Renal cortical epithelial cell (primary cell): ENCODE results near the gene TMEM255B. TPM values are rescaled to one million over a fixed set of nuclear protein-coding genes. Genes with fewer than 3 reads are reported as not detected.

Source experiments
- DNase-seq: peaks from one replicate; pipeline ENCODE4 v3.0.0-alpha.2; 2011; ENCODE audit warnings: low read depth
- total RNA-seq: library from RNA; depleted of rRNA; stranded (reverse); fragments of >200 nt; gene quantifications from 2 replicates; pipeline ENCODE4 v1.2.3, GENCODE V29; 2014

Gene TMEM255B
- total RNA-seq, 1 donor from 2014 or later = 3.3 TPM

DNA sequence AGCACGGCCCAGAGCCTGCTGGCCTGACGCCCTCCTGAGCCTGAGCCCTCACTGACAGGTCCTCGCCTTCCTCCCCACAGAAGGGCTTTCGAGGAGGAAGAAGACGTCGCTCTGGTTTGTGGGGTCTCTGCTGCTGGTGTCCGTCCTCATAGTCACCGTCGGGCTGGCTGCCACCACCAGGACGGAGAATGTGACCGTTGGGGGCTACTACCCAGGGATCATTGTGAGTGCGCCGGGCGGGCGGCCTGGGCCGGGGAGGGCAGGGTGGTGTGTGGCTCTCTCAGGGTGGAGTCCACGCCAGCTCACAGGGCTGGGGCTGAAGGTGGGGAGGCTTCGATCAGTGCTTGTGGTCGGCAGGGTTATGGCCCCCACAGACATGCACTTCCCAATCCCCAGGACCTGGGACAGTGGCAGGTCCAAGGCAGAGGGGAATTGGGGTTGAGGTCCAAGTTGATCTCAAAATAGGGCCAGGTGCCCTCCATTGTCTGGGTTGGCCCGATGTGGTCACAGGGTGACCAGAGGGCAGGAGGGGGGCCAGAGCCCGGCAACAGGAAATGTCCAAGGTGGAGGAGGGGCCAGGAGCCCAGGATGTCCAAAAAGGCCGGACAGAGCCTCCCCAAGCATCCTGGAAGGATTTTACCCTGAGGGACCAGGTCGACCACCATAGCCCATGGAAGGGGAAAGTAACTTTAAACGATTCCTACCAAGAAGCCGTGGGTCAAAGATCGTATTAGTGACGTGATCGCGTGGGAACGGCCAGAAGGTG lies 7.2 kb downstream of the TMEM255B start:
- no peak for DNase-seq

DNA sequence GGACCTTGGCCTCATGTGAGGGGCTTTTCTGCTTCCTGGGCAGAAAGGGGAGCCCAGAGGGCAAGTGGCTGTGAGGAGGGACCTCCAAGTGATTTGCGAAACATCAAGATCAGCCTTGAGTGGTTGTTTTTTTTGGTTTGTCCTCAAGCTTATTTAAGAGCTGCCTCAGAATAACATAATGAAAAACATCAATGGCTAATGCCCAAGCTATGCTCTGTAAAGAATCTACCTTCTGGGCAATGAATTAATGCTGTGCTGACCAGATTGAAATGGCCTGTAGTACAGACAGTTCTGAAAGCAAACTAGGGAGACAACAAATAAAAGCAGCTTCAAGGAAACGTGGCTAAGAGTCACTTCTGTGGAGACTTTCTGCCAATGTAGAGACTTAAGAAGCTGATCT lies 8.3 kb downstream of the TMEM255B start:
- peak; percentile 51 for DNase-seq

DNA sequence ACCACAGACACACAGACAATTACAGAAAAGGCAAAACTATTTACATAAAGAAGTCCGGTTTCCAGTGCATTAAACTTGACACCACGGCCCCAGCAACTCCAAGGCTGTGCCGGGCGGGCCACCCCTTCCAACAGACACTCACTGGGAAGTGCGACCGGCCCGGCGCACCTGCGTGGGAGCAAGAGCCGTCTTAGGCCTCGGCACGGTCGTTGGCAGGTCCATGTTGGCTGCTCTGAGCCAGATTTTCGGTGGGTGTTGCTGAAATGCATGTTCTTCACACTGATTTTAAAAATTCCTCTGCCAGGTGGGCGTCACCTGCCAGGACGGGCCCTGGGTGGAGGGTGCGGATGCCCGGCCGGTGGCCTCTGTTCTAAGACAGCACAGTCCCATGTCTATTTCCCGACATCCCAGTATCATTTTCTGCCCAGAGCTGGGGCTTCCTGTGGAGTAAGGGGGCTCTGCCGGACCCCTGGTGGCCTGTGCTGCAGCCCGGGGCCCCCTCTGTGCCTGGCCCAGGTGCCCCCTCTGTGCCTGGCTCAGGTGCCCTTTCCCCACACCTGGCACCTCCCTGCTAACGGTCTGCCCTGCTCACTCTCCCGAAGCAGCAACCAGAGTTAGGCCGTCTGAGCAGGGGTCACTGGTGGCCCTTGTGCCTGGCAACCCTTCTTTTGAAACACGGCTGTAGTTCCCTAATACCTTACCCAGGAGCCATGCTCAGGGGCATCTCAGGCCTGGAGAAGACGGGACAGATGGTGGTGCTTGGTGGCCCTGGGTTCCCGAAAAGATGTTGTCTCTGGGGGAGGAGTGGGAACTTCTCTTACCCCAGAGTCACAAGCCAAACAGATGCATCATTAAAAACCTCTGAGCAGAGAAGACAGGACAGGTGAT lies 9.2 kb downstream of the TMEM255B start:
- DNase-seq = no peak

DNA sequence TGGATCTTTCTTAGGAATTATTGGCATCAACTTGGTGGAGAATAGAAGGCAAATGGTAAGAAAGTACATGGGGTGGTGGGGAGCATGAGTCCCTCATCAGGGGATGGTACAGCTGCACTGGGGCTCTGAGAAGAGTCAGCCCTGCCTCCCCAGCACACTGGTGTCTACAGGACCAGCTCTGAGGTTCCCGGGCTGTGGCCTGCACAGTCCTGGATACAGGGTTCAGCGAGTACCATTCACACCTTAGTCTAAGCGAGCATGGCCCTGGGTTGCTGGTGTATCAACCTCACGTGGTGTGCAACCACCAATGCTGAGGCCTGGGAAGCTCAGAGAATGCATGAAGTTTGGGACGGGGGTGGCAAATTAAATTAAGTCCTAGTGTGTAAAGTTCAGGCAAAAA lies 10.1 kb downstream of the TMEM255B start:
- DNase-seq = no peak

DNA sequence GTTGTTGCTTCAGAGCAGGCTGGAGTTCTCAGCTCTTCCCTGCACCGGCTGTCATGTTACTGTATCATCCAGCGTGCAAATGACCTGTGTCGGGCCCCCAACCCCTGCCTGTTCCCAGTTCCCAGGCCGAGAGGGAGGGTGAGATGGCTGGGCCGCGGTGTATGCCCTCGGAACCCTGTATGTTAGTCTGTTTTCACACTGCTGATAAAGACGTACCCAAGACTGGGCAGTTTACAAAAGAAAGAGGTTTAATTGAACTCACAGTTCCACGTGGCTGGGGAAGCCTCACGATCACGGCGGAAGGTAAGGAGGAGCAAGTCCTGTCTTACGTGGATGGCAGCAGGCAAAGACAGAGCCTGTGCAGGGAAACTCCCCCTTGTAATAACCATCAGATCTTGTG lies 10.9 kb downstream of the TMEM255B start:
- no peak for DNase-seq

DNA sequence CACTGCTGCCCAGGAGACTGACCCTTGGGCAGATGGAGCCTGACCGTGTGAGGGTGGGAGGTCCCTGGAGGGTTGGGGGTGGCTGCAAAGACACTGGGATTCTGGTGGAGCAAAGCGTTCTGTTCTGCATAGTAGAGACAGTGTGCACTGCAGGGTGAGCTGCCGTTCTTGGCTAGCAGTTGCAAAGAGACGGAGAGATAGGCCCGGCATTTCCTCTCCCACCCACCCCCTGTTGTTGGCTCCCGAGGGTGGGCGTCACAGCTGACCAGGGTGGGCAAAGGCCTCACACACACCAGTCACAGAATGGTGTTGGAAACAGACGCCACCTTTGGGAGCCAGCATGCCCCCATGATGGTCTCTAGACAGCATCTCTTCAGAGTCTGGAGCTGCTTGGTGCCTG lies 11.4 kb downstream of the TMEM255B start:
- DNase-seq = no peak

DNA sequence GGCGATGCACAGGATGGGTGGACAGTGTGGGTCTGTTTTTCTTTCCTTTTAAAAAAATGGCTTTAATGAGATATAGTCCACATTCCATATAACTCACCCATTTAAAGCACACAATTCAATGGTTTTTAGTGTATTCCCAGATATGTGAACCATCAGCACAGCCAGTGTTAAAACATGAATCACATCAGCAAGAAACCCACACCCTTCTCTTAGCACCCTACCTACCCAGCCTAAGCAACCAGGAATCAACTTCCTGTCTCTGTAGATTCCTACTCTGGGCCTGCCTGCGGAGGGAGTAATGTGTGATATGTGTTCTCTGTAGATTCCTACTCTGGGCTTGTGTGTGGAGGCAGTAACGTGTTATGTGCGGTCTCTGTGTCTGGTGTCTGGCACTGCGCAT lies 11.9 kb downstream of the TMEM255B start:
- no peak for DNase-seq

DNA sequence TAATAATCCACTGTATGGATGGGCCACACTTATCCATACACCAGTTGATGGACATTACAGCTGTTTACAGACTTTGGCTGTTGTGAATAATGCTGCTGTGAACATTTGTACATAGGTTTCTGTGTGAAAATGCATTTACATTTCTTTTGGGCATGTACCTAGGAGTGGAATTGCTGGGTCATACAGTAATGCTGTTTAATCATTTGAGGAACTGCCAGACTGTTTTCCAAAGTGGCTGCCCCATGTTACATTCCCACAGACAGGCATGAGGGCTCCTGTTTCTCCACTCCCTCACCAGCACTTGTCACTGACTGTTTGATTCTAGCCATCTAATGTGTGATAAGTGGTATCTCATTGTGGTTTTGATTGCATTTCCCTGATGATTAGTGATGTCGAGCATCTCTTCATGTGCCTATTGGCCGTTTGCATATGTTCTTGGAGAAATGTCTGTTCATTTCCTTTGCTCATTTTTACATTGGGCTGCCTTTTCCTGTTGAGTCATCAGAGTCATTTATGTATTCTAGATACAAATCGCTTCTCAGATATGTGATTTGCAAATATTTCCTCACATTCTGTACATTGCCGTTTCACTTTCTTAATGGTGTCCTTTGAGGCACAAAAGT lies 12.8 kb downstream of the TMEM255B start:
- no peak for DNase-seq

DNA sequence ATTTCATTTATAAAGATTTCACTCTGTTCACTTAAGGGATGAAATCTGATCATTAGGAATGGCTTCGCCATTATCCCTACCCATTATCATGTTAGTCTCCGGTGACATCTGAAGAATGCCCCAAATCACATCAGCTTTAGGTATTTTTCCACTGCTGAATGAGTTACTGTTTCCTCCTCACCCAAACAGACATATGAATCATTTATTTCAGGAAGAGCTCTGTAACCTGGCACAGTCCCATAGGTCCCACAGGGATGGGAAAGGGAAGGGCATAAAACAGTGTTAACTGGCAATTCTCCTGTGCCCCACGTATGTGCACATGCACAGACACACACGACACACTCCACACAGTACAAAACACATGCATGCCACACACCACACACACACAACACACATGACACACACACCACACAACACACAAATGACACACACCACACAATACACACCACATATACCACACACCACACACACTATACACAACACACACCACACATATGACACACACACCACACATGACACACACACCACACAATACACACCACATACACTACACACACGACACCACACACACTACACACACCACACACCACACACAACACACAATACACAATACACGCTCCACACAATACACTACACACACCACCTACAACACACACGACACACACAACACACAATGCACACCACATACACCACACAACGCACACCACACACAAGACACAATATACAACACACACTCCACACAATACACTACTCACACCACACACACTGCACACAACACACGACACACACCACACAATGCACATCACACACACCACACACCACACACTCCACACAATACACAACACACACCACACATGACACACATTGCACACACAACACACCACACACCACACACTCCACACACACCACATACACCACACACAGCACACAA lies 15.4 kb downstream of the TMEM255B start:
- DNase-seq = peak; percentile 60

DNA sequence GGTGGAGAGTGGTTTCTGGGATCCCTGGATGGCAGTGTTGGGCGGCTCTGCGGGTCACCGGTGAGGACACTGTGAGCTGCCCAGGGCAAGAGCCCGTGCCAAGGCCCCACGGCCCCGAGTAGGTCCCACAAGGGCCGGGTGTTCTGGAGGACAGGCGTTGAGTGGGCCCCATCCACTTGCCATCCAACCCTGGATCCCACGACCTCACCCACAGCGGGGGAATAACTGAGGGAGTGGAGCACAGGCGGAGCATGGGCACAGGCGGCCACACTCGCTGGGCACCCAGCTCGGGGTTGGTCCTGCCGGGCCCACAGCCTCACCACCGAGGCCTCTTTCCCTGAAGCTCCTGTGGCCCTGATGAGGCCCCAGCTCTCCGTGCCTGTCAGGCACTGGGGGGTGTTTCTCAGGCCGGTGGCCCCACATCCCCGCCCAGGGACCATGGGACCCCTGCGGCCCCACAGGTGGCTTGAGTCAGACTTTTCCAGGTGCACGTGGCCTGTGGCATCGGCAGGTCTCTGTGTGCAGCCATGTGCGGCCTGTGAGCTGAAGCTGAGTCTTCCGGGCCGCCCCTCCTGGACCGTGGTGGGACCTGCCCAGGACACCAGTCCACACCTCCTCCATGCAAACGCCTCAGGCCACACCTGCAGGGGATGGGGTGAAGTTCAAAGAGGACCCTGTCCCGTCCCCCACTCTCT lies 16.6 kb downstream of the TMEM255B start:
- no peak for DNase-seq

DNA sequence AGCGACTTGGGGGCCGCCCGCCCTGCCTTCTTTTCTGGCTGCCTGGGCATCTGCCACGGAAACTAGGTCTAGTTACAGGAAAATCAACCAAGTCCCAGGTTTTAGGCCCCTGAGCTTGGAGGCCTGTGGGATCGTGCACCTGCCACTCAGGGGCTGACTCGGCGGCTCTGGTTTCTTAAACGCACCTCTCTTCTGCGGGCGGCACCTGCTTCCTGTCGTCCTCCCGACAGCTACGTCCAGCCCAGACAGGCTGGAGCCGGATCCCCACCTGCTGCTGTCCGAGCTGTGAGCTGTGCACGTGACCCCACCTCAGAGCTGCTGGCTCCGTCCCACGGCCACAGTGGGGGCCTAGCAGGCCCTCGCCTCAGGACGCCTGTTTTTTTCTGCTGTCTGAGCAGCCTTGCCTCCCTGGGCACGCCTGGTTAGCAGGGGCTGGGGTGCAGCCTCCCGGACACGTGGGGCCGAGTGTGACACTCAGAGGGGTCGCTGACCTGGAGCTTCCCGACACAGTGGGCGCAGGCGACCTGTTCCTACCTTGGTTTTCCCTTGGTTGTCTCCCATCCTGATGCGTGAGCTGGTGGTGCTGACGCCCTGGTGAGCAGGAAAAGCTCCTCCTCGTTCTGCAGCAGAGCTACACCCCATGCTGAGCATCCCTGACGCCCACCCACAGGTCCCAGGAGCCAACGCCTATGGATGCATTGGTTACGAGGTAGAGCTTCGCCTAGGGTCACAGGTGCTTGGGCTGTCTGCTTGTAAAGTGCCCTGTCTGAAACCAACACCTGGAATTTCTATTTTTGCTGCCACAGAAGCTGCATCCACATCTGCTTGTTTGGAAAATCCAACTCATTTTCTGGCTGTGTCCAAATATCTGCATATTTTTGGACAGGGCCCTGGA lies 17.5 kb downstream of the TMEM255B start:
- no peak for DNase-seq

DNA sequence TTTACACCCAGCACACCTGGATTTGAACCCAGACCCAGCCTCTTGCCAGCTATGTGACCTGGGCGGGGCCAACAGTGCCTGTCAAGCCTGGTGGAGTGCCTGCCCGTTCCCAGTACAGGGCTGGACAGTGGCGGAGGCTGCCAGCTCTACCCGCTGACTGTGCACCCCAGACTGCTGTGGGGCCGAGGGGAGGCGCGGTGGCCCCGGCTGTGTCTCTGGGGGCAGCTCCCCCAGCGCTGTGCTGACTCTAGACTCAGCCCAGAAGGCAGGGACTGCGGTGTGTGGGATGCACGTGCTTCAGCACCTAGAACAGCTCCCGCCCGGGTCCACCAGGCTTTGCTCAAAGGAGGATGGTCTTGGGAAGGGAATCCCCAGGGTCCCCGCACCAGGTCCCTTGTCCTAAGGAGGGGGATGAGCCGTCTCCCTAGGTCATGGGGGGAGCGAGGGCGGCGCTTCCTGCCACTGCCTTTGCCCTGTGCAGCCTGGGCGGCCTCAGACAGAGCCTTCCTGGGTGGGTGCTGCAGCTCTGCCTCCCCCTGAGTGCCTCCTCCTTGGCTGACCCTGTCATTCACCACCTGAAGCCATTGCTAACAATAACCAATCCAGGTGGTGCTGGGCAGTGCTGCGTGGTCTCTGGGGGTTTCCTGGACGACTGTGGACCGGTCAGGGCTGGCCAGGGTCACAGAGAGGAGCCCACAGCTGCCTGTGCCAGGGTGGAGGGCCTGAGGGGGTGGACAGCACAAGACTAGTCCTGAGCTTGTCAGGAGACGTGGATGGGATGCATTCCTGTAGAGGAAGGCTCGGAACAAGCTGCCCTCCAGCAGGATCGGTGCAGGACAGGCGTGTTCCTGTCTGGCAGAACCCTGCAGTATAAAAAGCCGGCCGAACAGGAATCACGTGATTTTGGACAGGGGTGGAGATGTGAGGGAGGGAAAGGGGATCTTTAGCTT lies 18.6 kb downstream of the TMEM255B start:
- DNase-seq = no peak

DNA sequence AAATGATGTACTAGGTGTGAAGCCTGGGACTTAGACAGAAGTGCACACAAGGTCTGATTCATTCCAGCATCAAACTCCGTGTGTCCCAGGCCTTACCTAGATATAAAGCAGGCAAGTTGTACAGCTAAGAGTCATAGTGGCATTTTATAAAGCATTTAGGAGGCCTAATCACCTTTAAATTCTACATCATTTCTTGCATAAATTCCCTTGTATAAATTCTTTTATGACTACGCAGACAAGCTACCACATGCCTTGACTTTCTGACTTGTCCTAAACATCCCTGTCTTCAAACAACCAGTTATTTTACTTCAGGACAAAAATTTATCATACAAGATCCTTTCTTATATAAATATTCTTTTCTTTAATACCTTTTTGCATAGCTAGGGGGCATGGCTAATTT lies 22.5 kb downstream of the TMEM255B start:
- no peak for DNase-seq

DNA sequence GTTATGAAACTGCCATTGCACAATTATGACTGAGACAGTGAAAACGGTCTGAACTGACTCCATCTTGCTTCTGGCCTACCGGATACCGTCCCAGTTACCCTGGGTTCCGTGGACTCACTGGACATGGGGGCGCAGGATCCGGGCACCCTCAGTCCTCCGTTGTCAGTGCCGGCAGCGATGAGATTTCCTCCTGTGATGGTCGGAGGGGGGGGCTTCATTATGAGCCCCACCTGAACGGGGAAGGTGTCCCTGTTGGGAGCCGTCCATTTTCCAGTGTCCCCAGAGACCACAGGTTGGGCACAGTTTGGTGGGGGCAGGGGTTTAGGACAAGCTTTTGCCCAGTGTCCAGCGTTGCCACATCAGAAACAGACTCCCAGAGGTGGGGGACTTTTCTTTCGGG lies 23.4 kb downstream of the TMEM255B start:
- no peak for DNase-seq

DNA sequence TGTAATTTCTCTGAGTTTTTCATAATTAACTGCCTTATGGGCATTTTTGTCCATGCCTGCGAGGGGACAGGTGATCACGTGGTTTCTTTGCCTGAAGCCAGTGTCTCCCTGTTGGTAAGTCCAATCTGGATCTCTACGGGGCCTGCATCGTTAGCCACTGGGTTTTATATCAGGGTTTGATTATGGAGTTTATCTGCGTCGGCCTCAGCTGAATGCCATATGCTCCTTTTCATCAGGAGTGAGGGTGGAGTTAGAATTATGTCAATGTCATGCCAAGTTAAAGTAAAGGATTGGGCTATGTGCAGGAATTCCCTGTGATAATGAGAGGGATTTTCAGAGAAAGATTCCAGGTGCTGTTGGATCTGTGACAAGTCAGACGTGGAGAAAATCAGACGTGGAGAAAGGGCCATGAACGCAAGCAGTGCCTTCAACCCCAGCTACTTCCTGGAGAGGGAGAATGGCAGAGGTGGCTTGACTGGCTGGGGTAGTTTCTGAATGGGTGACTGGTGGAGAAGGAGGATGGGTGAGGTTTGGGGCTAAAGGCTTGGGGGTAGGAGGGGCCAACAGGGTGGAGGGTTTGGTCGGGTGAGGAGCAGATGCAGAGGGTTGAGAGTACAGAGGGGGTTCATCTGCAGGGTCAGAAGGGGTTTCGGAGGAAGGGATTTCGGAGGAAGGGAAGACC lies 24.3 kb downstream of the TMEM255B start:
- DNase-seq = no peak

DNA sequence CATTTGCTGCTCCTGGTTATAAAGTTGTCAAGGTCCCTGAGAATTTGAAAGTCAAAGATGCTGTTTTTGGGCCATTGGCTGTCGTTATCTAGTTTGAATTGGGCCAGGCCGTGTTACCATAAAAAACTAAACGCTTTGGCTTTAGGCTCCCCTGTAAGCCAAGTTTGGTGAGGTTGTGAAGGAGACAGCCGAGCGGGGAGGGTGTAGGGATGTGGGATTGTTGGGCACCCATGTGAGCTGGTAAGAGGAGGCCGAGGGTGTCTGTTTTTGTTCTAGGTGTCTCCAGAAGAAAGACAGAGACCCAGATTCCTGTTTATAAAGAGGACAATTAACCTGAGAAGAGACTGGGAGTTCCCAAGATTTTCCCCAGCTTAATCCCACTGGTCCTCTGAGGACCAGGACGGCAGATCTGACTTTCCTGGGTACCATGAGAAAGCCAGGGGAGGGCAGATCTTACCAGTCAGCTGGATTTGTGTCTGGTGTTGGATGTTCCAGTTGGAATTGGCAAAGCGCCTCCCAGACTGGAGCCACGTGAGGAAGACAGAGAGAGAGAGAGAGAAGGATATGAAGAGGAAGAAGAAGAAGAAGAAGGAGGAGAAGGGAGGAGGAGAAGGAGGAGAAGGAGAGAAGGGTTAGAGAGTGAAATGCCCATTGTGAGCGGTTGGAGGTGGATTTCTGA lies 25.1 kb downstream of the TMEM255B start:
- DNase-seq = no peak

DNA sequence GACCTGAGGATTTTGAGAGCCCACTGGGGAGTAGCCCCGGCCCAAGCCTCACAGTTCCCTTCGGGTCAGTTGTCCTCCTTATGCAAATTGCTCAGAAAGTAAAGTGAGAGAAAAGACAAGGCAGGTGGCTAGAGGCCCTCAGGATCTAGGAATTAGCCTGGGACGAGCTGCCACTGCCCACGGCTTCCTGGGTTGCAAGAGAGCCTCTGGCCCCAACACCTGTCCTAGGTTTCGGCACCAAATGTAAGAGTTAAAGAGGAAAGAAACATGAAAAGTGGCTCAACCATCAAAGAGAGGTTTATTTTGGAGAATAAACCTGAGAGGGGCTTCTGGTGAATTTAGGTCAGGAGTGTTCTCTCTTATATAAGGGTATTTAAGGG lies 25.6 kb downstream of the TMEM255B start:
- DNase-seq = no peak
